HG03457 (cell line): ENCODE measurements around the gene DEFB123.

ENCODE experiments used
- ATAC-seq: cut with Tn5 transposase; IDR thresholded peaks from one replicate; pipeline ENCODE4 v1.9.1; 2021; ENCODE audit warnings: moderate number of reproducible peaks; ENCODE audit not compliant: unreplicated experiment

The DEFB123 gene

DNA sequence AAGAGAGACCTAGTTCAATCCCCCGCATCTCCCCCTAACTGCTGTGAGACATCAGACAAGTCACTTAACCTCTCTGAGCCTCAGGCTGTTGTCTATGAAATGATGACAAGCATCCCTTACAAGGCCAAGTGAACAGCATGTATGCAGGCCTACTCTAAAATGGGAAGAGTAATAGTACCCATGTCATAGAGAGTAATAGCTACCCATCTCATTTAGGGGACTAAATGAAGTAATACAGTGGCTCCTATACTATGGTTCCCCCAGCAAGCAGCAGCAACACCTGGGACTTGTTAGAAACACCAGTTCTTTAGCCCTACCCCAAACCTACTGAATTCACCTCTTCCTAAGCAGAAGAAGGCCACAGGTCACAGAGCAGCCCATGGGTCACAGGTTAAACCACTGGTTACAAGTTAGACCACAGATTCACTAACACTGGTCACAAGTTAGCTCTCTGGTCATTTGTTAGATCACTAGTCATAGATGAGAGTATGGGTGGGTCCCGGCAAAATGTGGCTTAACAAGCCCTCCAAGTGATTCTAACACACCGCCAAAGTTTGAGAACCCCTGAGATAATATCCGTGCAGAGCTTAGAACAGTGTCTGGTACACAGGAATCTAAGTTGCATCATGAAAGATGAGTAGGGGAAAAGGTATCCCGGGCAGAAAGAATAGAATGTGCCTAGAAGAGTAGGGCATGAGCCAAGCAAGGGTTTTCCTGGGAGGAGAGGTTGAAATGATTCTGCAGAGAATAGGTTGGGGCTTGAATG, 33.1 kb downstream of the DEFB123 start:
- no peak for ATAC-seq

GRCh38 chr20:31474097-31474436, 33.6 kb downstream of the DEFB123 start:
- no peak for ATAC-seq

- ATAC-seq = no peak
Measured at GRCh38 chr20:31474758-31475427, 34.5 kb downstream of the DEFB123 start, which contains the start of the genes DEFB124 and REM1. Gene DEFB124, minus strand, starts transcription at chr20:31475127. Its CDS starts 2,114 bp downstream, at chr20:31473013. Gene REM1, plus strand, starts transcription at chr20:31475288. Its CDS starts 1,158 bp downstream, at chr20:31476446.

DNA sequence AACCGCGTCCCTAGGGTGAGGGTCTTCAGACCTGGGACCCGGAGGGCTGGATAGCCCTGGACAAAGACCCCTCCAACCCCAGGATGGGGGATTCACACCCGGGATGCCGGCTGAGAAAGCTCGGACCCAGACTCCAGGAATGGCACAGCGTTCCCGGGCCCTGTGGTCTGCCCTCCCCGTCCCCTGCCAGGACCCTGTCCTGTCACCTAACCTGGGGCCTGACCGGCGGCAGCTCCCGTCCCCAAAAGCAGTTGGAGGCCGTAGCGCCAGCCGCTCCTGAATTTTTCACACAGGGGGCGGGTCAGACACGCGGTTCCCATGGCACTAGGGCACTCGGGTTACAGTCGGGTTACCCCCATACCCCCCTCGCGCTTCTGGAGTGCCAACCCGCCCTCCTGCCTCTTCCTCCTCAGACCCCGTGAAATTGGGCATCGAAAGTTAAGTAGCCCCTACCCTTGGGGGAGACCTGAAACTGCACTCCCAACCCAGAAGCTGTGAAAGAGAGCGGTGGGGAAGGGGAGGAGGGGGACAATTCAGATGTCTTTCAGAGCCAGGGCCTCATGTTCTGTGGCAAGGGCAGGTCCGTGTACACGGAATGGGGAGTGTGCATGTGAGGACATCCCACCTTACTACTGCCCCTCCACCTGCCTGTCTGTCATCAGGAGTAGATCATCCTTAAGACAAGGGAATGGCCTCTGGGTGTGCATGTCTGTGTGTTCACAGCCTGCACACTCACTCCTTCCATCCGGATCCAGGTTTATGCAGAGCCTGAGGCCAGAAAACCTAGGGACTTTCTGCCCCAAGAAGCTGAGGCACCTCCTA, 35.3 kb downstream of the DEFB123 start:
- ATAC-seq = no peak

DNA sequence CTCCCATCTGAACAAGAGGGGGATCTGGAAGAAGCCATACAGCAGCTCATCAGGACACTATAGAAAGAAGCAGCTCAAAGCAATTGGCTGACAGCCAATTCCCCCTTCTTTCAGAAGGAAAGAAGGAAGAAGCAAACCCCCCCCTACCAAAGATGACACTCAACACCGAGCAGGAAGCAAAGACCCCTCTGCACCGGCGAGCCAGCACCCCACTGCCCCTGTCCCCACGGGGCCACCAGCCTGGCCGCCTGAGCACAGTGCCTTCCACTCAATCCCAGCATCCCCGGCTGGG, 35.8 kb downstream of the DEFB123 start:
- no peak for ATAC-seq

GRCh38 chr20:31476643-31477215, 36.3 kb downstream of the DEFB123 start:
- no peak for ATAC-seq

DNA sequence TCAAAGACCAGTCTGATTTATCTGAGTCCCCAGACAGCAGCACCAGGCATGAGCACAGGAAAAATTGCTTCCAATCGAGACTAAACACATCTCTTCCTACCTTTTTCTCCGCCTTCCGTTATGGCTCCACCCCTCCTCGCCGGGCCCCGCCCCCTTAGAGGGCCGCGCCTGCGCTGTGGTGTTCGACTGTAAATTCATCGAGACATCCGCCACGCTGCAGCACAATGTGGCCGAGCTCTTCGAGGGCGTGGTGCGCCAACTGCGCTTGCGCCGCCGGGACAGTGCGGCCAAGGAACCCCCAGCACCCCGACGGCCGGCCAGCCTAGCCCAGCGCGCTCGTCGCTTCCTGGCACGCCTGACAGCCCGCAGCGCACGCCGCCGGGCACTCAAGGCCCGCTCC, 43.6 kb downstream of the DEFB123 start:
- no peak for ATAC-seq

GRCh38 chr20:31485450-31486339, 45.3 kb downstream of the DEFB123 start:
- ATAC-seq = no peak

- ATAC-seq = no peak
Measured at GRCh38 chr20:31488115-31488514, 47.7 kb downstream of the DEFB123 start.

- no peak for ATAC-seq
Measured at GRCh38 chr20:31489152-31489551, 48.7 kb downstream of the DEFB123 start.

DNA sequence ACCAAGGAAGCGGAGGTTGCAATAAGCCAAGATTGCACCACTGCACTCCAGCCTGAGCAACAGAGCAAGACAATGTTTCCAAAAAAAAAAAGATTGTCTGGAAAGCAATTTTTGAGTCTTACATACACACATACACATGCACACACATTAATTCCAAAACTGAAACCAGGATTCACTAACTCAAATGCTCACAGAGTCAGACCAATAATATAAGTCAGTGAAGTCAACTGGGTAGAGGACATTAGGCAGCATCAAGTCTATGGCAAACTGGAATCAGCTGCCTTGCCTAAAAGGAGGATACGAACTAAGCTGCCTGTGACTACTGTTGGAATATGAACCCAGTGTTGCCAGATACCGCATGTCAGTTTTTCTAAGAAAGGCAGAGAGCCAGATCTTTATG, 50.3 kb downstream of the DEFB123 start:
- ATAC-seq = no peak

GRCh38 chr20:31494131-31494530, 53.7 kb downstream of the DEFB123 start:
- no peak for ATAC-seq

GRCh38 chr20:31496761-31497295, 56.4 kb downstream of the DEFB123 start:
- no peak for ATAC-seq

DNA sequence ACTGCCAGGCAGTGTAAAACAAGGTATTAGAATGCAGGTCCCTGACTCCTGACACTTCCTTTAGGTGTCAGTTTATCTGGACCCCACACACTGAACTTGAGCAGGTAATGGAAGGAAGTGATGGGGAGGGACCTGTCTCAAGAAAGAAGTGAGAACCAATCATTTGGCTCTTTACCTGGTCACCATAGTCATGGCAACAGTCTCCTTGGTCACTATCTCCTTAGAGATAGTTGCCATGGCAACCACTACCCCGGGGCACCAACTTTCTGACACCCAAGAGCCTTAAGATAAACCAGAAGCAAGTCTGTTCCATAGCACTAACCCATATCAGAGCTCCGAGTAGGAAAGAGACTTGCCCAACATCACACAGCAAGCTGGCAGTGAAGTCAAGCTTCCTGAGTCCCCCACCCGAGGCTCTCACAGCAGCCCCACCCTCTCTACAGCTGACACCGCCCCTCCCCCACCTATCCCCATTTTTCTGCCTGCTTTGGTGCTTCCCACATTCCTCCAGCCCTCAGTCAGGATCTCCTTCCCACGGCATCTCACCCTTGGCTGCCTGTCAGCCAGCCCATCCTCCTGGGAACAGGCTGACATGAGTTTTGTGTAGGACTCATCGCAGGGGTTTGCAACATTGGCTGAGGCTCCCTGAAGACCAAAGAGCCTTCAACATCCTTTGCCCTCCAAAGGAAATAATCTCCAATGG, 57.6 kb downstream of the DEFB123 start:
- no peak for ATAC-seq
